SK-N-SH treated with all-trans-retinoic acid at 6 μM for 48 hours (cell line): ENCODE results near the gene GPR61.

Experiments used
- CREB5 ChIP-seq: fragments of 250-450 bp; sonication (Bioruptor Pico); IDR thresholded peaks from 2 replicates; pipeline ENCODE4 v1.5.1; 2020; ENCODE audit warnings: low read depth, mild to moderate bottlenecking, moderate library complexity
- CSRNP3 ChIP-seq: fragments of 250-450 bp; sonication (Bioruptor Pico); IDR thresholded peaks from 2 replicates; pipeline ENCODE4 v1.5.1; 2021; ENCODE audit warnings: mild to moderate bottlenecking, moderate library complexity
- ZFP3 ChIP-seq: fragments of 250-450 bp; sonication (Bioruptor Pico); IDR thresholded peaks from 2 replicates; pipeline ENCODE4 v1.5.0; 2020; ENCODE audit warnings: mild to moderate bottlenecking, moderate library complexity

DNA sequence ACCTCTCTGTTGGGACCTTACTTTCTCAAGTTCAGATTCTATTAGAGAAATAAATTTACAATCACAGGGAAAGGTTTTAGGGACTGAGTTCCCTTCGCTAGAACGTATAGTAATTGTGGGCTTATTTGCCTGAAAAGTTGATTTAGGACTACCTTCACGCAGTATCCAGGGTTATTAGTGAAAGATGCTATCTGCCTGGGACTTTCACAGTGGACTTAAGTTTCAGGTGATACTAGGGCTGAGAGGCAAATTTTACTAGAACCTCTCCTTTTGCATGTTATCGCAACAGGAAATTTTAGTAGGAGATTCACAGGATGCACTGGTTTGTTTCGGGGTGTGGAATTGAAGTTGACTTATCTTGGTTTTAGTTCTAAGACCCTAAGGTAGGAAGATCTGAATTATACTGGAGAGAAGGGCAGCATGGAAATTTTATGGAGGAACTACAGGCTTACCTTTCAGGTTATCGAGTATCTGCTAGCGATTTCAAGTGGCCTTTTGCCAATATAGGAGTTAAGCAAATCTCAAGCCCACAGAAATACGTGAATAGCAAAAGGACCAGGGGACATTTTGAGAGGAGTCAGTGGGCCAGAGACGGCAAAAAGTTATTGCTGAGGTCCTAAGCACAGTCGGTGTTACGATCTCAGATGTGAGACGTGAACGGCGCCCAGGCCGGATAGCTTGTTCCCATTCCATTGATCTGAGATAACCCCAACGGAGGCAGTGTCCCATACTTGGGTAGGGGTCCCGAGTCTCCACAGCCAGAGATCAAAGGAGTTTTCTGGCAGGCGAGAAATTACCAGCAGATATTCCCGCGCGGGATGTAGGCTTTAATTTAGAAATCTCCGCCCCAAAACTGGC, 8.0 kb downstream of the GPR61 start:
- no peak for TF ChIP-seq CSRNP3 (CRISPR knock-in tag)
- TF ChIP-seq ZFP3 (CRISPR knock-in tag), result no peak
- no peak for TF ChIP-seq CREB5 (CRISPR knock-in tag)
